ENCODE data around the gene GRAPL. TPM values are rescaled to one million over a fixed set of nuclear protein-coding genes. Genes with fewer than 3 reads are reported as not detected.
"Not testable (repeated sequence)": the region's sequence is repeated elsewhere in the genome, so short reads cannot be mapped to it uniquely, and the experiment has no call there.

The GRAPL gene
- polyA plus RNA-seq, 1 donor = 2.1 TPM

DNA sequence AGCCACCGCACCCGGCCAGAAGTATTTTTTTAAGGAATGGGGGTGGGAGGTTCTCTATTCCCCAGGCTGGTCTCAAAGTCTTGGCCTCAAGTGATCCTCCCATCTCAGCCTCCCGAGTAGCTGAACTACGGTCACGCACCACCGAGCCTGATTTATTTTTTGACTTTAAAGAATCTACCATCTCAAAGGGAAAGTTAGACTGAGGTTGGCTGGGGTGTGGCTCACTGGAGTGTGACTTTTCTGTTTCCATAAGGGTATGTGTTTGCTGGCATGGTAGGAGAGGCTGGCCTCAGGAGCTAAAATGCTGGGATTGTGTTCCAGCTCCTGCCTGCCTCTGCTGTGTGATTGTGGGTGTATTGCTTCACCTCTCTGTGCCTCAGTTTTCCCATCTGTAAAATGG, 10.6 kb downstream of the GRAPL start:
- not testable (repeated sequence) for DNase-seq

DNA sequence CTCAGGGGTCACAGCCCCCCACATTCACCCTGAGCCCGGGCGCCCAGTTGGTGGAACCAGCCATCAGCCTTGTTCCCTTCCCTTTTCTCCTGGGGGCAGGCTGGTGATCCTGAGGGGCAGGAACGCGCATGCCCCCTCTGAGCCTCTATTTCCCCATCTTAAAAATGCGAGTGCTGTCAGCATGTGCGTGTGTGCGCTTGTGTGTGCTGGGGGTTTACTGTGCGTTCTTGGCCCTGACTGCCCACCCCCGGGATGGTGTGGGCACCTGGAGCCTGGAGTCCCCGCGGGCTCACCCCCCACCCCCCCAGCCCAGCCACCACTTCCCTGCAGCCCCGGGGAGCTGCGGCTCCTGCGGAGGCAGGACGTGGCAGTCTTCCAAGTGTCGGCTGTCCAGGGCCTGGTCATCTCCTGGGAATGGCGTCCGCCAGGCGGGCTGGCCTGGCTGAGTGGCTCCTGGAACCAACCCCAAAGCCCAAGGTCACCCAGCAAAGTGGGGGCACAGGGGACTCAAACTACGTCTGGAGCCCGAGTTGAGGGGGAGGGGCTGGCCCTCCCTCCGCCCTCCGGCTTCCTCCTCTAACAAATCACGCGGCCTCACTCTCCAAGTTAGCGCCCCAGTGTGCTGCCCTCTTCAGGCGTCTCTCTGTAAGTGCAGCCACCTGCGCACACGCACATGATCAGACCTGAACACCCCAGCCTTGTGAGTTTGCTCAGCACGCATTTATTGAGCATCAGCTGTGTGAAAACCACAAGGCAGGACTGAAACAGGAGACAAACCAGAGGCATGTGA, 14.2 kb downstream of the GRAPL start:
- not testable (repeated sequence) for DNase-seq

DNA sequence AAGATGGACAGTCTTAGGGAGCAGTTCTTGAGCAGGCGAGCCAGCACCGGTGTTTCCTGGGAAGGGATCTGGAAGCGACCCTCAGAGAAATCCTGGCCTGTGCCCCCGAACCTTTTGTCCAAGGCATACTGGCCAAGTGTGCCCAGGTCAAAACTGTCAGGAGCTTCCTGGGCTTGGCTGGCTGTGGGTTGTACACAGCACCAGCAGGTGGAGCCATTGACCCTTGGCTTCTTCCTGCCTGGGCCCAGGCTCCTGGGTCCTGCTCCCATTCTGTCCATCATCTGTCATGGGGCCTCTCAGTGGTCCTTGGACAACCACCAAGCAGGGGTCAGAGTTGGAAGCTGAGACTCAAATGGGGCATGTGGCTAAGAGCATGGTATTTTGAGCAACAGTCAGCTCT, 15.0 kb downstream of the GRAPL start:
- DNase-seq = not testable (repeated sequence)

DNA sequence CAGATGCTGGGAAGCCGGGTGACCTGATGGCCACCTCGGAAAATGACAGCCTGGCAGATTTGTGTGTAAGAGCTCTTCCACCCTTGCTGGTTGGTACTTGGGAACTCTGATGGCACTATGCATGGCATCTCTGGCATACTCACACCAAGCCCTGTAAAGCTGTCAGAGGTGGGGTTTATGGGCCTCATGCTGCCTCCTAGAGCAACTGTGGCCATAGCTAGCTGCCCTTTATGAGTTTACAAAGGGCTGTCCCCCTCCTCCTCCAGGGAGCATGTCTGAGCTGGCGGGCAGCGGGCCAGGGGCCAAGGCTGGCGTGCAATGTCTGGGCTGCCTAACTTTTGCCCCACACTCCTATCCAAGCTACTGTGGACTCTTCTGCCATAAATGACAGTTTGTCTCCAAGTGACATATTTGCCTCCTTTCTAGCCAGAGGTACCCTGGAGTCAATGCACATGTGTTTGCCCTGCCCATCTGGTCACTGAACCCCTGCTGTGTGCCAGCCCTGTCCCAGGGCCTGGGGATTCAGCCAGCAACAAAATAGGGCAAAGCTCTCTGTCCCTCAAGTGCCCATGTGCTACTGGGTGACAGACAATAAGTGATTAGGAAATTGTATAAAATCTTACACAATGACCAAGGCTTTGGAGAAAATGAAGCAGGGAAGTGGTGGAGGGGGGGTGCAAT, 15.8 kb downstream of the GRAPL start:
- not testable (repeated sequence) for DNase-seq

DNA sequence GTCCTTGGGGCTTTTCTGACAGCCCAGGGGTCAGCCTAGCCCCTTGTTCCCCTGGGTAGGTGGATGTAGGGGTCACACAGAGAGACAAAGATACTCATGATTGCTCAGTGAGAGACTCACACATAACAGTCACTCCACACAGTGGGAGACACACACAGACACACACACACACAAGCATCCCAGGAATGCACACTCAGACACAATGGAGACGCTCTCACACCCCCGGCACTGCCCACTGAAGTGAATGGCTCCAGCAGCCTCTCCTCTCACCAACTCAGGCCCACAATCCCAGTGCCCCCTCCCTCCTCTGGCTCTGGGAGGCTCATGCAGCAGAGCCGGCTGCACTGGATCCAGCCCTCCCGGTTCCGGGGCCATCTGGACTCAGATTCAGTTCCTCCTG, 17.0 kb downstream of the GRAPL start:
- DNase-seq = not testable (repeated sequence)

DNA sequence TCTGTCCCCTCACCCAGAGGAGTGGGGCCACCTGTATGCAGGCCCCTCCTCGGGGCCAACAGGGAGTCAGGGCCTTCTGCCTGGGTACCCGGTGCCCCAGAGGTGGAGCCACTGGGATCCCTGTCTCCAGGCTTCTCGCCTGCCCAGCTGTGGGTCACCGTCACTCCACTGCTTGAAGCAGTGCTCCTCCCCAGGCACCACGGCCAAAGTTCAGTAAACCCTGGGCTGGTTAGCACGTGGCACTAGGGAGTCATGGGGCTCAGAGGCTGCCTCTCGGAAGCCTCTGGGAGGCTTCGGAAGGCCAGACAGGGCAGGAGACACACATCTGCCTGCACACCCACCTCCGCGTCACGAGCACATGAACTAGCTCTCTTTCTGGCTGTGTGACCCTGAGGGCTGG, 18.1 kb downstream of the GRAPL start:
- DNase-seq = not testable (repeated sequence)

DNA sequence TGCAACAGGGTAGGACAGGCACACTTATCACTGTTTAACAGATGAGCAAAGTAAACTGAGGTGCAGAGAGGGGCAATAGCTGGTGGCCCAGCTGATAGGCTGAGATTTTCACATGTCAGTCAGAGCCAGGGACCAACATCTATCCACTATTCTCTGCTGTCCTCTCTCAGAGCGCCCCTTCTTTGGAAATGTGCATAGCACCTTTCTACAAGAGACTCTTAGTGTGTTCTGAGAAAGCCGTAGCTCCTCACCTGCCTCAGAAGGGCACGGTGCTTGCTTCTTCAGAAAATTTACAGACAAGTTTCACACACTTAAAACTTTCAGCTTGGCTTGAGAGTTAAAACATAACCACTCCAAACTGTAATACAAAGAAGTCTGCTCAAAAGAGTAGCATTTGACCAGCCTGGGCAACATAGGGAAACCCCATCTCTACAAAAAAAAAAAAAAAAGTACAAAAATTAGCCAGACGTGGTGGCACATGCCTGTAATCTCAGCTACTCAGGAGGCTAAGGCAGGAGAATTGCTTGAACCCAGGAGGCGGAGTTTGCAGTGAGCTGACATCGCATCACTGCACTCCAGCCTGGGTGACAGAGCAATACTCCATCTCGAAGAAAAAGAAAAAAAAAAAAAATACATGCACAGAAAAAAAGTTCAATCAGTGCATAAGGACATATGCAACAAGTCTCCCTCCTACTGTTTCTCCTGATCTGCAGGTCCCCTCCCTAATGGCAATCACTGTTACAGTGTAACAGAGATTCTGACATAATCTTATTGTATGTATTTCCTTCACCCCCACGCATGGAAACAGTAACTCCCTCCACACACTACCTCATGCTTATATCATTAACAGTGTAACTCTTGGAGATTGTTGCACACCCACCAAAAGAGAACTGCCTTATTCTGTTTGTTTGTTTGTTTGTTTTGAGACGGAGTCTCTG, 23.6 kb downstream of the GRAPL start:
- DNase-seq = not testable (repeated sequence)

DNA sequence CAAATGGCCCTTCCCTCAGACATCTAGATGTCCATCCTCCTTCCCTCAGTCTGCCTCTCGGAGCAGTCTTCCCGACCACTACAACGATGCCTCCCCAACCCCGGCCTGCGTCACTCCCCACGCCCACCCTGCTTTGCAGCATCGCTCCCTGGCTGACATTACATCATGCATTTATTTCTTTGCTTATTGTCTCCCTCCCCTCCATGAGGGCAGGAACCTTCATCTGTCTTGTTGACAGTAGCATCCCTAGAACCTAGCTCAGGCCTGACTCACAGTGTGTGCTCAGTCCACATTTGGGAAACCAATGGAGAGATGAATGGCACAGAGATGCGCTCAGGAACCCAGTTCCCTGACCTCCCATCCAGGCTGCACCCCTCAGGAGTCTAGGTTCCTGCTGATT, 30.2 kb downstream of the GRAPL start:
- DNase-seq = not testable (repeated sequence)

DNA sequence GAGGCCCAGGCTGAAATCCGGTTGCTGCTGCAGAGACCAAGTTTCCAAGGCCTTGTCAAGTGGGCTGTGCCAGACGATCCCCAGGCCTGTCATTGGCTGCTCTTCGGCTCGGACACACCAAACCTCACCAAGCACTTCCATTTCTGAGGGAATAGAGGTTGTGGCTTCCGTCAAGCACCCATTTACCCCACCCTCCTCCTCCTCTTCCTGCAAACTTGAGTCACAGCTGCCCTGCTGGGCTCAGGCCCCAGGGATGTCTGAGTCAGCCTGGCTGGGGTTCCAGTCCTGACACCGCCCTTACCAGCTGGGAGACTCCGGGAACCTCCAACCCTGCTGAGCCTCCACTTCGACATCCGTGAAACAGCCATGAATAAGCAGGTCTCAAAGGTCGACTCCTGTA, 31.1 kb downstream of the GRAPL start:
- not testable (repeated sequence) for DNase-seq

DNA sequence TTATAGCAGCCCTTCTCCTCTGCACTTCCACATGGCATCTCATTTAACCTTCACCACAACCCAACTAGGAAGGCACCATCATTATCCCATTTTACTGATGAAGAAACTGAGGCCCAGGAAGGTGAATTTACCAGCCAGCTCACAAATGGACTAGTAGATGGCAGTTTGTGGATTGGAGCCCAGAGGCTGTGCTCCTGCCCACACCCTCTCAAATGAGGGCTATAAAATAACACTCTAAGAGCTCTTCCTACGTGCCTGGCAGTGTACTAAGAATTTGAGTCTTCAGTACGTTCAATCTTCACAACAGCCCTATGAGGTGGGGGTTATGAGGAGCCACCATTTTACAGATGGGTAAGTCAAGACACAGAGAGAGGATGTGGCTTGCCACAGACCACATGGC, 31.5 kb downstream of the GRAPL start:
- DNase-seq = not testable (repeated sequence)

DNA sequence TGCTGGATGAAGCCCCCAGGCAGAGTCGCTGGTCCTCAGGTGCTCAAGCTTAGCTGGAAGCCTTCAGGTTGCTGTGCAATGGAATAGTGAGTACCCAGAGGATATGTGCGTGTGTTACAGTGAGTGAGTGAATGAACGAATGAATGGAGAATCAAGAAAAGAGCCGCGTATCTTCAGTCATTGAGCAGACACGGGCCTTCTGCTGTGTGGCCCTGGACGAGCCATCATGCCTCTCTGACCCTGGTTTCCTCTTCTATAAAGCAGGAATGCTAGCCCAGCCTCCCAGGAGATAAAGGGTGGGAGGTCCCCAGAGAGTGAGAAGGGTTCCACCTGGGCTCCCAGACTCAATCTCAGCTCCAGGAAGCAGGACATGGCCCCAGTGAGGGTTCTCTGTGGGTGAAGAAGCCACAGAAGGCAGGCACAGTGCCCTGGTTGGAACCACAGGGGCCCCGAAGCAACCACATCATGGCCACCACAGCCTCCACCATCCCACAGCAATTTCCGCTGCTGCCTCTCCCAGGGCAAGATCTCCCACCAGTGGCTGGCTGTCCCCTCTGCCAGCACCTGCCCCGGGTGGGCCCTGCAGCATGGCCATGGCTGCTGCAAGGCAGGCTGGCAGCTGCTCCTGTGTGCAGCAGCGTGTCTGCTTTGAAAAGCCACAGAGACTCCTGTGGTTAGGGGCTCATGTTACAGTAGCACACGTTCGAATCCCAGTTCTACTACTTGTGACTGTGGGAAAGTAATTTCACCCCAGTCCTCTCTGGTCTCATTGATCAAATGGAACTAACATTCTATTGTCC, 34.1 kb downstream of the GRAPL start:
- DNase-seq = not testable (repeated sequence)

DNA sequence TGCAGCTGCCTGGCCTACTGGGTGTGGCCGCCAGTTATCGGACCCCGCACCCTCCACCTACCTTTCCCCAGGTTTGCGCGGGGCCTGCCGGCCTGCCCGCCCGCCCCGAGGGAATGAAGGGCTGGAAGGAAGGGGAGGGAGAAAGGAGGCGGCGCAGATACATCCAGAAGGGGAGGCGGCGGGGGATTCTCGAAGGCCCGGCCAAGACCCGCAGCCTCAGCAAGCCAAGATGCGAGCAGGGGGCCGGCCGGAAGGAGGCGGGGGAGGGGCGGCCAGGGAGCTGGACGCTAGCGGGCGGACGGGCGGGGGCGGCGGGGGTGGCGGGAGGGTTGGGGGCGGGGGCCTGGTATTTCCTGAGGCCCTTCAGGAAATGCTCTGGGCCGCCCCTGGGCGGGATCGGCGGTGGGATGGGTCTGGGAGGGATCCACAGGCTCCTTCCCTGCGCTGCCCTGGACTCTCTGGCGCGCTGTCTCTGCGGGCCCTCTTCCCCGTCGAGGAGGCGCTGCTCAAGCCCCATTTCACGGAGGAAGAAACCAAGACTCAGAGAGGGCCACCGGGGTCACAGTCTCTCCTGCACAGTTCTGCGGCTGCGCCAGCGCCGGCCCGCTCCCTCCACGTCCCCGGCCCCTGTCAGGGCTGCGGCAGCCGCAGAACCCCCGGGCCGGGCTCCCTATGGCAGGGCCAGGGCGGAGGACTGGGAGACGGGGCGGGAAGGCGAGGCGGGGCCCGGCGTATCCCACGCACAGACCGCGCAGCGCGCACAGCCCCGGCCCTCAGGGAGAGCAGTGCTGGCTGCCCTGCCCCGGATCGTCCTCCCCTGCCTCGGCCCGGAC, 35.2 kb downstream of the GRAPL start:
- DNase-seq = not testable (repeated sequence)

DNA sequence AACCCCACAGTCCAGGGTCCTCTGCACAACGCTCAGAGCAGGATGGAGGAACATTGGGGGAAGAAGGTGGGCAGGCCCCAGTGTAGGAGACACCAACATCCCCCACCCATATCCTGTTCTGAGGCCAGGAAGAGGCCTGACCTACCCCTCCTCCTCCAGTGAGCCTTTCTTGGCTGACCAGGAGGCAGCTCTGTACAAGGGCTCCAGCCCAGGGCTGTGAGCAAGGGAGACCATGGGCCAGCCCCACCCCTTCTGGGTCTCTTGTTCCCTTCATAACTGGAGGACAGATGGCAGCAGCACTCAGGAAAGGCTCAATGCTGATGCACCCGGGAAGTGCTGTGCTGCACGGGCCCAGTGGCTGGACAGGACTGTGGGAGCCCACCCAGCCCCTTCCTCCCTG, 47.0 kb downstream of the GRAPL start:
- DNase-seq = not testable (repeated sequence)

DNA sequence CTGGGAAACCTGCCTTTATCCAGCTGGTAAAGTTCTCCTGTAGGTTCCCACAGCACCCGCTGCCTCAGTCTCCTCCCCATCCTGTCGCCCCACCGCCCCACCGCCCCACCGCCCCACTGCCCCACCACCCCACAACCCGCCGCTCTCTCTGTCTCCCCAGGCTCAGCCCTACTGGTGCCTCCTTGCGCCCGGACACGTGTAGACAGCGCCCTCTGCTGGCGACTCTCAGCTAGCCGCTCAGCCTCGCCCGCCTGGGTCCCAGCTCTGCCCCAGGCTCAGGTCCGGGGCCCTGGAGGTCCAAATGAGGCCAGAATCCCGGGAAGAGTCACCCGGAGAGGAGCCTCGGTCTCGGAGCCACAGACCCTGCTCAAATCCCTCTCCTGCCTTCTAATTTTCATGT, 48.0 kb downstream of the GRAPL start:
- DNase-seq = not testable (repeated sequence)

DNA sequence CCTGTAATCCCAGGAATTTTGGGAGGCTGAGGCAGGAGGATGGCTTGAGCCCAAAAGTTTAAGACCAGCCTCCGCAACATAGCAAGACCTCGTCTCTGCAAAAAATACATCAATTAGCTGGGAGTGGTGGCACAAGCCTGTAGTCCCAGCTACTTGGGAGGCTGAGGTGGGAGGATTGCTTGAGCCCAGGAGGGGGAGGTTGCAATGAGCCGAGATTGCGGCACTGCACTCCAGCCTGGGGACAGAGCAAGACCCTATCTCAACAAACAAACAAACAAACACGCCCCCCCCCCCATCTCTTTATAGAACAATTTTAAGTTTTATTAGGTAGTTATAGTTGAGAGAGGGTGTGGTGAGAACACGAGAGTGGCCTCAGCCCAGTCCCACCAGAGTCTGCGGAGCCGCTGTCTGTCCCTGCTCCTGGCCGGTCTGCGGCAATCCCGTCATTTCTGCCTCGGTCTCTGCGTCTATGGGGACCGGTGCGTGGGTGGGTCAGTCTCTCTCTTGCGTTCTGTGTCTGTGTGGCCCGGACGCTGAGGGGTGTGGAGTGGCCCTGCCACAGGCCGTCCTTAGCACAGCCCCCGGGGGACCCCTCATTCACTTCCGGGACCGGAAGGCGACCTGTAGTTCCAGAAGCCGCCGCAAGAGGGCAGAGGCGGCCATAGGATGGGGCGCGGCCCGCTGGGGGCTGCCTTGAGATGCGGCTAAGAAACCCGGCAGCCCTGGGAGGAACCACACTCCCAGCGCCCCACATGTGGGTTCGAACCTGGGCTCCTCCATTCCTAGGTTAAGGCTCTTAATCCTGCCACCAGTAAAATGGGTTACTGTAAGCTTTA, 53.9 kb downstream of the GRAPL start:
- not testable (repeated sequence) for DNase-seq

DNA sequence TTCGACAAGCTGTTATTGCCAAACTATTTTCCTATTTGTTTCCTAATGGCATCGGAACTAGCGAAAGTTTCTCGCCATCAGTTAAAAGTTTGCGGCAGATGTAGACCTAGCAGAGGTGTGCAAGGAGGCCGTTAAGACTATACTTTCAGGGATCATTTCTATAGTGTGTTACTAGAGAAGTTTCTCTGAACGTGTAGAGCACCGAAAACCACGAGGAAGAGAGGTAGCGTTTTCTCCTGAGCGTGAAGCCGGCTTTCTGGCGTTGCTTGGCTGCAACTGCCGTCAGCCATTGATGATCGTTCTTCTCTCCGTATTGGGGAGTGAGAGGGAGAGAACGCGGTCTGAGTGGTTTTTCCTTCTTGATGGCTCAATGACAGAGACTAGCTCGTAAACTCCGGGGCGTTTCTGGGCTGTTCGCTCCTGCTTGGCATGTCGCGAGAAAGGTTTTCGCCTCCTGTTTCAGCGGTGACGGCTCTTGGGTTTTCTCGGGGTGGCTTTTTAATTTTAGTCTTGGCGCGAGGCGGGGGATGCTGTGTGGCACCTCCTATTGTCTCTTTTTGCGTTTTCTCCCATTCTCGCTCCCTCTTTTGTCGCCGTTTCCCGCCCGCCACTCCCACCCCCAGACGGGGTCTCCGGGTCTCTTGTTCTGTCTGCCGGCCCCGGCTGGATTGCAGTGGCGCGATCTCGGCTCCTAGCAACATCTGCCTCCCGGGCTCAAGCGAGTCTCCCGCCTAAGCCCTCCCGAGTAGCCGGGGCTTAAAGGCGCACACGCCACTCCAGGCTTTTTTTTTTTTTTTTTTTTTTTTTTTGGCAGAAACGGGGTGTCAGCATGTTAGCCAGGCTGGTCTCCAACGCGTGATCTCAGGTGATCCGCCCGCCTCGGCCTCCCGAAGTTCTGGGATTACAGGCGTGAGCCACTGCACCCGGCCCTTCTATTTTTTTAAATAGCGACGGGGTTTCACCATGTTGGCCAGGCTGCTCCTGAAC, 60.8 kb downstream of the GRAPL start:
- not testable (repeated sequence) for DNase-seq

DNA sequence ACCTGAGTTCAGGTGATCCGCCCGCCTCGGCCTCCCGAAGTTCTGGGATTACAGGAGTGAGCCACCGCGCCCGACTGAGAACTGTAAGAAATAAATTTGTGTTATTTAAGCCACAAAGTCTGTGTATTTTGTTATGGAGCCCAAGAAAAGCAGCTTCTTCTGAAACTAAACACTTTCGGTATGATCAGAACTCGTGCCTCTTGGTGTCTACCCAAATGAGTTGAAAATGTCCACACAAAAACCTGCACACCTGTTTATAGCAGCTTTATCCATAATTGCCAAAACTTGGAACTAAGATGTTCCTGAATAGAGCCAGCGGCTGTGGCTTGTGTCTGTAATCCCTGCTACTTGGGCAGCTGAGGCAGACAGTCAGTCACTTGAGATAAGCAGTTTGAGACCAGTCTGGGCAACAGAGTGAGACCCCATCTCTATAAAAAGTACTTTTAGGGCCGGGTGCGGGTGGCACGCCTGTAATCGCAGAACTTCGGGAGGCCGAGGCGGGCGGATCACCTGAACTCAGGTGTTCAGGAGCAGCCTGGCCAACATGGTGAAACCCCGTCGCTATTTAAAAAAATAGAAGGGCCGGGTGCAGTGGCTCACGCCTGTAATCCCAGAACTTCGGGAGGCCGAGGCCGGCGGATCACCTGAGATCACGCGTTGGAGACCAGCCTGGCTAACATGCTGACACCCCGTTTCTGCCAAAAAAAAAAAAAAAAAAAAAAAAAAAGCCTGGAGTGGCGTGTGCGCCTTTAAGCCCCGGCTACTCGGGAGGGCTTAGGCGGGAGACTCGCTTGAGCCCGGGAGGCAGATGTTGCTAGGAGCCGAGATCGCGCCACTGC, 61.7 kb downstream of the GRAPL start:
- not testable (repeated sequence) for DNase-seq

Measured in hindlimb muscle (tissue), 1 donor.